GM18907 (cell line): ENCODE results near the gene BHLHA9.

ENCODE experiments used
- ATAC-seq: cut with Tn5 transposase; IDR thresholded peaks from one replicate; pipeline ENCODE4 v1.9.1; 2021; ENCODE audit warnings: mild to moderate bottlenecking, moderate library complexity; ENCODE audit not compliant: unreplicated experiment

BHLHA9 gene

DNA sequence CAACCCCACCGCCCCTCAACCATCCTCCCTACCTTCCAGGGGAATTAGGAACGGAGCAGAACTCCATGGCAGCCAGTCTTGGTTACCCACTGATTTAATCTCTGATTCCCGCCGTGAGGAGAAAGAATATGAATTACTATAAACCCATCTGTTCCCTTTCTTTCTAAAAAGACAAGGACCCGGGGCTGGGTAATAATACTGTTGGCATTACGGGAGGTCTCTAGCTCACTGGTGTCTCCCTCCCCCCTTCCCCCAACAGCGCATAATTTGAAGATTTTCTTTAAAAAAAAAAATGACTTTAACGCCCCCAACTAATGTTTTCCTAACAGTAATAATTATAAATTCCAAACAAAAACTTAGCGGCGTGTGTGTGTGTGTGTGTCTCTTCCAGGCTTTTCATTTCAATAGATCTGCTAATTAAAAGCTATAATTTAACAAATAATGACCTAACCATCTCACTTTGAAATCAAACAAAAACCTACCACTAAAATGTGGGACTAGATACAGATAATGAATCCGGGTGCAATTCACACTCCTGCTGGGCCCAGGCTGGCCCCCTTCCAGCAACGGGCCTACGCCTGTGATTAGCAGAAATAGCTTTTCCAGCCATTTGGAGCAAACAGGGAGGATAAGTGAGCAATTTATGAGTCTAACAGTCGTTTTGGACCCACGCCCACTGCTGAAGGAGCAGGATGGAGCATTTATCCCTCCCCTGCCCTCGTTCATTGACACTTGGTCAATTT lies 18.2 kb upstream of the BHLHA9 start:
- ATAC-seq: no peak

GRCh38 chr17:1255041-1255440 lies 15.2 kb upstream of the BHLHA9 start:
- no peak for ATAC-seq

GRCh38 chr17:1256699-1257098 lies 13.5 kb upstream of the BHLHA9 start:
- no peak for ATAC-seq

GRCh38 chr17:1260086-1260769 lies 10.0 kb upstream of the BHLHA9 start:
- ATAC-seq: no peak

- no peak for ATAC-seq
Measured at GRCh38 chr17:1260770-1261161, 9.5 kb upstream of the BHLHA9 start.

GRCh38 chr17:1264196-1264595 lies 6.0 kb upstream of the BHLHA9 start:
- ATAC-seq: no peak

DNA sequence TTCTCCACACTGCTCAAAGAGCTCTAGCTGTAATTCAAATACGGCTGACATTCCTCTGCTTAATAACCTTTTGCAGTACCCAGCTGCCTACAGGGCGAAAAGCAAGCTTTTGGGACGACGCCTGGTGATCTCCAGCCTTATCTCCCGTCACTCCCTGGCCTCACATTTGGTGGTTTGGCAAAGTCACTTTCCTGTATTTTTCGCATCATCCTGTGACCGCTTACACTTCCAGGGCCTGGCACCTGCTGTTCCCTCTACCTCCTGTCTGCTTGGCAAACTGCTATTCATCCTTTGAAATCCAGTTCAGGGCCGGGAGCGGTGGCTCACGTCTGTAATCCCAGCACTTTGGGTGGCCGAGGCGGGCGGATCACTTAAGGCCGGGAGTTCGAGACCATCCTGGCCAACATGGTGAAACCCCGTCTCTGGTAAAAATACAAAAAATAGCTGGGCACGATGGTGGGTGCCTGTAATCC lies 2.7 kb upstream of the BHLHA9 start:
- no peak for ATAC-seq

DNA sequence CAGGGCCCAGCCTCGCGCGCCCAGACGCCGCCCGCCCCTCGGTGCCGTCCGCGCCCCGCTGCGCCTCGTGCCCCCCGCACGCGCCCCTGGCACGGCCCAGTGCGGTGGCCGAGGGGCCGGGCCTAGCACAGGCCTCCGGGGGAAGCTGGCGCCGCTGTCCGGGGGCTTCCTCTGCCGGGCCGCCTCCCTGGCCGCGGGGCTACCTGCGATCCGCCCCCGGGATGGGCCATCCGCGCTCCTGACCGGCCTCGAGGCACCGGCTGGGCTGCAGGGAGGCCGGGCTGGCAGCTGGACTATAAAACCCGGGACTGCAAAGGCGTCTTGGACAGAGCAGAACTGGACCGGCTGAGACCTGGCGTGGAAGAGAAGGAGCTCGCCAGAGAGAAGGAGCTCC lies 783 bp downstream of the BHLHA9 start:
- ATAC-seq: no peak

DNA sequence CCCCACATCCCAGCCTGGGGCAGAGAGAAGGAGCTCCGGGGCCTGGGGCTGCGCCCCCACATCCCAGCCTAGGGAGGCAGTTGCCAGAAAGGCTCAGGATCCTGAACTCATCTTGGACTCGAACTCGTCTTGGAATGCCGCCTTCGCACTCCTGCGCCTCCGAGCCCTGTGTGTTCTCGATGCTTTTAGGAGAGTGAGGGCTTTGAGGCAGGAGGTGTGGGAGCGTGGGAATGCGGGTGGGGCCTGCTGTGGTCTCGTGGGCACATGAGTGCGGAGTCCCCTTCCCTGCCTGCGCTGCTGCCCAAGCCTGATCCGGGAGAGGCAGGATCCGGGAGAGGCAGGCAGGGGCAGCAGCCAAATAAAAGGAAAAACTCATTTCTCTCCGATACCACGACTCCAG lies 1.2 kb downstream of the BHLHA9 start:
- no peak for ATAC-seq

DNA sequence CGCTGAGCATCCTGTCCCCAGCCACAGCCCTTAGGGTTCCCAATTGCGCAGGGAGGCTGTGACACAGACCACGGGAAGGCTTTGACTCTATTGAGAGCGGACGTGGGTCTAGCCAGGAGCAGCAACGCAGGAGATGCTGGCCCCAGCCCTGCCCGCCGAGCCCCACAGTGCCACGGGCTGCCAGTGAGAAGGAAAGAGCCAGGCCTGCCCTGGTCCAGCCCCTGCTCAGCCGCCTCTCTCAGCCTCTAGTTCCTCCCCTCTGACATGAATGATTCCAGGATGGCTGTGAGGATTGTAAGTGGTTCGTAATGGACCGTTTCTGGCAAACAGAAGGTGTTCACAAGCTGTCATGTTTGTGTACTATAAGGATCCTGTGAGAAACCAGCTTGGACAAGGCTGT lies 2.5 kb downstream of the BHLHA9 start:
- ATAC-seq: no peak

DNA sequence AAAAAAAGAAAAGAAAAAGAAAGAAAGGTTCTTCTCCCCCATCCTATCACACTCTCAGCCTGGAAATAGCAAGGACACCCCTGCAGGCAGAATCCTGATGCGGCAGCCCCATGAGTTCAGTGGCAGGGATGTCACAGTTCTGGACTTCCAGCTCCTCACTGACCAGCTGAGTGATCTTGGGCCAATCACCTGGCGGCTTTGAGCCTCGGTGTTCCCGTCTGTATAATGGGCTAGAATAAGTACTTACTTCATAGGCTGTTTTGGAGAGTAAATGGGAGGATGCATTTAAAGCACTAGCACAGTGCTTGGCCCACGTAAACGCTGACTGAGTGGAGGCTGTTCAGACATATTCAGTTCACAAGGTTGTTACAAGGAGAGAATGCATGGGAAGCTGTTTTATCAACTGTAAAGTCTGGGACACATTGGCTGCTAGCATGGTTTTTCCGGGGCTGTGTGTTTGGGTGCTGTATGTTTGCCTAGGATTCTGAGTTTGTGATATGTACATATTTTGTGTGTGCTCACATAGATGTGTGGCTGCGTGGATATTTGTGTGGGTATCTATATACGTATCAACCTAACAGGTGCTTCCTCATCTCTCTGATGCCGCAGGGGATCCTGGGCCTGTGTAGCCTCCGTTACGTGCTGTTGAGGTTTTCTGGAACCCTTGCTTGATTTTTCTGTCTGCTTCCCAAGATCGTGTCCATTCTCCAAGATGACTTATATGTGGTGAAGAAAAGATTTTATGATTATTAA lies 3.4 kb downstream of the BHLHA9 start:
- ATAC-seq: no peak

DNA sequence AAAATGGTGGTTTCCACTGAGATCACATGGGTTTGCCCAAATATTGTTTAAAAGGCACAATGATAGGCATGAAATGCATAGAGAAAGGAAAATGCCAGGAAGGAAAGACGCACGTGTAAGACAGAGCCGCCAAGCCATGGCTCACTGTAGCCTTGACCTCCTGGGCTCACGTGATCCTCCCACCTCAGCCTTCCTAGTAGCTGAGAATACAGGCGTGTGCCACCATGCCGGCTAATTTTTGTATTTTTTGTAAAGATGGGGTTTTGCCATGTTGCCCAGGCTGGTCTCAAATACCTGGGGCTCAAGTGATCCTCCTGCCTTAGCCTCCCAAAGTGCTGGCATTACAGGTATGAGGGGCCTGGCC lies 4.0 kb downstream of the BHLHA9 start:
- ATAC-seq: no peak

GRCh38 chr17:1275205-1275961 lies 5.1 kb downstream of the BHLHA9 start:
- ATAC-seq: no peak

- no peak for ATAC-seq
Measured at GRCh38 chr17:1275962-1276736, 5.9 kb downstream of the BHLHA9 start.

DNA sequence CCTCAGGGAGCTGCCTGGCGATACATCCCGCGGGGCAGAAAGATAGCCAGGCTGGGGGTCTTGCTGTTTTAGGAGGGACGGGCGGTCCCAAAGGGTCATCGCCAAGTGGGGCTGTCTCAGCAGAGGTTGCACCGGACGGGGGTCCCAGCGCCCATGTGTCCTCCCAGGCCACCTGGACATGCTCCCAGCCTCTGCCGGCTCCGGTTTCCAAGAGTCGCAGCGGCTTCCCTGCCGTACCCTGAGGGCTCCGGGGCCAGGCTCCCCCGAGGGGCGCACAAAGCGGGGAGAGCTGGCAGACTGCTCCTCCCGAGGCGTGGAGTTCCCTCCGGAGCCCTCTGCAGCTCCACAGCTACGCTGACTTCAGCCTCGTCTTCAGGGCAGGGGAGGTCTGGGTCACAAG lies 10.4 kb downstream of the BHLHA9 start:
- no peak for ATAC-seq

GRCh38 chr17:1286379-1287106 lies 16.3 kb downstream of the BHLHA9 start:
- no peak for ATAC-seq

DNA sequence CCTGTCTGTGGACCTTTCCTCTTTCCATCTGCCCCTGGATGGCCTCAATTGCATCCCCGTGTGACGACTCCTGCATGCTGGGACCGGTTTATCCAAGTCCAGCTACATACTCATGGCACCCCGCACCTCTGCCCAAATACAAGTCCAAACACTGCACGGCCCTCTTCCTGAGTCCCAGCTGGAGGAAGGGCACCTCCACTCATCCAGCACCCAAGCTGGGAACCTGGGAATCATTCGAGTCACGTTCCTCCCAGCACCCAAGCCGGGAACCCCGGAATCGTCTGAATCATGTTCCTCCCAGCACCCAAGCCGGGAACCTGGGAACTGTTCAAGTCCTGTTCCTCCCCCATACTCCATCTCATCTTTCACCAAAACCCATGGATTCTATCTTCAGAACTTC lies 19.5 kb downstream of the BHLHA9 start:
- no peak for ATAC-seq

DNA sequence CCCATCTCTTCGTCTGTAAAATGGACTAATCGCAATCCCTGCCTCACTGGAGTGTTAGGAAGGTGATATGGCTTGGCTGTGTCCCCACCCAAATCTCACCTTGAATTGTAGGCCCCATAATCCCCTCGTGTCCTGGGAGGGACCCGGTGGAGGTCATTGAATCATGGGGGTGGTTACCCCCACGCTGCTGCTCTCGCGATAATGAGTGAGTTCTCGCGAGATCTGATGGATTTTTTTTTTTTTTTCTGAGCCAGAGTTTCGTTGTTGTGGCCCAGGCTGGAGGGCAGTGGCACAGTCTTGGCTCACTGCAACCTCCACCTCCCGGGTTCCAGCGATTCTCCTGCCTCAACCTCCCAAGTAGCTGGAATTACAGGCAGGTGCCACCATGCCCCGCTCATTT lies 20.4 kb downstream of the BHLHA9 start:
- no peak for ATAC-seq

- no peak for ATAC-seq
Measured at GRCh38 chr17:1294157-1294717, 24.0 kb downstream of the BHLHA9 start.
